Stomach (tissue), 9 donors: Measurements from ENCODE around the gene DNAJC25. TPM values are rescaled to one million over a fixed set of nuclear protein-coding genes. Genes with fewer than 3 reads are reported as not detected.

Experiments used
- DNase-seq, 2 donors: peaks; one replicate each; pipeline versions ENCODE4 v3.0.0 to v3.0.0-alpha.2; 2013 to 2019
- H3K27ac ChIP-seq, 5 donors: fragments of 200-600 bp in 4 of 5; sonication (generic) in 4 of 5; one replicate each; pipeline ENCODE4 v1.5.1; 2013 to 2019; ENCODE audit warnings: mild to moderate bottlenecking in 1 of 5, moderate library complexity in 1 of 5
- H3K27me3 ChIP-seq, 3 donors: fragments of 200-600 bp; sonication (generic); one replicate each; pipeline ENCODE4 v1.5.1; 2017 to 2019; ENCODE audit warnings: mixed run types in 1 of 3
- H3K36me3 ChIP-seq, 4 donors: fragments of 200-600 bp; sonication (generic); 1 replicate in 3 of 4; 2 replicates in 1 of 4; pipeline ENCODE4 v1.5.1; 2016 to 2019
- H3K4me1 ChIP-seq, 4 donors: fragments of 200-600 bp; sonication (generic); one replicate each; pipeline ENCODE4 v1.5.1; 2016 to 2019
- H3K4me3 ChIP-seq, 4 donors: fragments of 200-600 bp; sonication (generic) in 3 of 4; one replicate each; pipeline ENCODE4 v1.5.1; 2016 to 2019; ENCODE audit warnings: mild to moderate bottlenecking in 1 of 4
- H3K9me3 ChIP-seq, 4 donors: fragments of 200-600 bp; sonication (generic); one replicate each; pipeline ENCODE4 v1.5.1; 2016 to 2019
- EP300 ChIP-seq: sonication (generic); formaldehyde crosslinking; IDR thresholded peaks from one replicate; pipeline ENCODE4 v1.6.1; 2017; ENCODE audit warnings: antibody characterized with exemption
- POLR2A ChIP-seq, 4 donors: fragments of 450-650 bp; IDR thresholded peaks; one replicate each; pipeline ENCODE4 v1.6.1; 2016; ENCODE audit warnings: antibody characterized with exemption in 4 of 4, control low read depth in 2 of 4, mild to moderate bottlenecking in 1 of 4, moderate library complexity in 1 of 4
- POLR2AphosphoS5 ChIP-seq, 3 donors: sonication (generic); formaldehyde crosslinking; IDR thresholded peaks; one replicate each; pipeline ENCODE4 v1.6.1; 2016; ENCODE audit warnings: antibody characterized with exemption in 3 of 3
- WGBS, 5 donors: extraction: QIAGEN DNeasy Blood & Tissue Kit in 3 of 5; methylation state at CpG; one replicate each; pipeline versions ENCODE4 v1.1.5 to v1.1.7; 2013 to 2018; 5-methylcytosine and 5-hydroxymethylcytosine counted together
- intact Hi-C: fragments of 100-400 bp; cut with DNase I; formaldehyde crosslinking; loops from one replicate; pipeline ENCODE4 v1.15.1; 2023; ENCODE audit warnings: low total_unique reads
- polyA plus RNA-seq, 3 donors: library from polyadenylated mRNA; stranded (reverse); fragments of 200-250 nt; gene quantifications; one replicate each; pipeline ENCODE4 v1.2.3, GENCODE V29; 2013
- total RNA-seq, 5 donors: library from RNA; depleted of rRNA; stranded (reverse); fragments of >200 nt; gene quantifications; one replicate each; pipeline versions ENCODE4 v1.1.0 to v1.2.3, GENCODE V29; 2014 to 2016
- TF ChIP-seq, protein P1 (sequence below), 7 experiments: fragments of 450-650 bp in 4 of 7; fragments of 200-600 bp in 3 of 7; sonication (generic) in 3 of 7; IDR thresholded peaks; one replicate each; pipeline ENCODE4 v1.5.1; 2016 to 2019; ENCODE audit warnings: antibody characterized with exemption in 7 of 7, control low read depth in 2 of 7, mild to moderate bottlenecking in 1 of 7
- donor health status: healthy with polysubstance abuse.
- donor health status: Bipolar disorder and iron deficiency.
- donor health status: healthy.

The DNAJC25 gene
- total and polyA plus RNA-seq, 8 donors = 1.3 to 44.0 (median 4.7) TPM; not detected in 1

DNA sequence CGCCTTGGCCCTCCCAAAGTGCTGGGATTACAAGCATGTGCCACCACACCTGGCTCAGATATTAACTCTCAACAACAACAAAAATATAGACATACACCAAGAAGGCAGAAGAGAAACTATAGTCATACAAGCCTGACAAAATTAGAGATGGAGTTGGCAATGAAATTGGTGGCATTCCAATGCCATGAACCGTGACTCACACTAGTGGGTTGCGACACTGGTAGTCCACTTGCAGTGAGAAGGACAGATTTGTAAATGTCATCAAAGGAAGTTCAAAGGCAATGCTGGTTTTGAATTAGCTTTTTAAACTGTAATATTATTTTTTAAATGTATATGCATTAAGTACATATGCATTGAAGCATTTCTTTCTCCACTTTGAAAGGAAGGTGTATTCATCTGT, 8.5 kb upstream of the DNAJC25 start:
- Histone ChIP-seq H3K27me3 (peaks cover 0 to 8% (median 0%) of the 10 kb centered on the region in 3 donors), H3K27ac (no peak overlapping the region), H3K4me3 (no peak overlapping the region), H3K4me1 (peaks cover 0 to 13% (median 0%) of the 10 kb centered on the region in 4 donors), H3K9me3 (no peaks in the 10 kb centered on the region), H3K36me3 (no peaks in the 10 kb centered on the region)
- WGBS, 5 donors = 48 to 79% (median 69%) methylated on average over 3 of the region's 3 CpGs
- TF ChIP-seq POLR2AphosphoS5 (IDR thresholded peaks at IDR 0.05) = peak in 1 of 3 donors; percentile 60
- TF ChIP-seq POLR2A (IDR thresholded peaks at IDR 0.05) = no peak
- DNase-seq = peak in 1 of 2 donors; percentile 54
- intact Hi-C loops = no loop called here

- Histone ChIP-seq H3K4me3 (no peak overlapping the region), H3K36me3 (no peaks in the 10 kb centered on the region), H3K27ac (no peak overlapping the region), H3K9me3 (no peaks in the 10 kb centered on the region), H3K27me3 (no peaks in the 10 kb centered on the region), H3K4me1 (peaks cover 8 to 23% (median 15%) of the 10 kb centered on the region in 4 donors)
- peak in 1 of 2 donors; percentile 40 for DNase-seq
- intact Hi-C loops = no loop called here
- no peak for TF ChIP-seq POLR2A (IDR thresholded peaks at IDR 0.05)
- TF ChIP-seq POLR2AphosphoS5 (IDR thresholded peaks at IDR 0.05) = no peak
- TF ChIP-seq, protein P1, sequence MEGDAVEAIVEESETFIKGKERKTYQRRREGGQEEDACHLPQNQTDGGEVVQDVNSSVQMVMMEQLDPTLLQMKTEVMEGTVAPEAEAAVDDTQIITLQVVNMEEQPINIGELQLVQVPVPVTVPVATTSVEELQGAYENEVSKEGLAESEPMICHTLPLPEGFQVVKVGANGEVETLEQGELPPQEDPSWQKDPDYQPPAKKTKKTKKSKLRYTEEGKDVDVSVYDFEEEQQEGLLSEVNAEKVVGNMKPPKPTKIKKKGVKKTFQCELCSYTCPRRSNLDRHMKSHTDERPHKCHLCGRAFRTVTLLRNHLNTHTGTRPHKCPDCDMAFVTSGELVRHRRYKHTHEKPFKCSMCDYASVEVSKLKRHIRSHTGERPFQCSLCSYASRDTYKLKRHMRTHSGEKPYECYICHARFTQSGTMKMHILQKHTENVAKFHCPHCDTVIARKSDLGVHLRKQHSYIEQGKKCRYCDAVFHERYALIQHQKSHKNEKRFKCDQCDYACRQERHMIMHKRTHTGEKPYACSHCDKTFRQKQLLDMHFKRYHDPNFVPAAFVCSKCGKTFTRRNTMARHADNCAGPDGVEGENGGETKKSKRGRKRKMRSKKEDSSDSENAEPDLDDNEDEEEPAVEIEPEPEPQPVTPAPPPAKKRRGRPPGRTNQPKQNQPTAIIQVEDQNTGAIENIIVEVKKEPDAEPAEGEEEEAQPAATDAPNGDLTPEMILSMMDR (IDR thresholded peaks at IDR 0.05) = no peak
- TF ChIP-seq EP300 = no peak
- WGBS, 5 donors = 62 to 66% (median 63%) methylated on average over 7 of the region's 7 CpGs
Measured at GRCh38 chr9:111627260-111627963, 3.7 kb upstream of the DNAJC25 start.

DNA sequence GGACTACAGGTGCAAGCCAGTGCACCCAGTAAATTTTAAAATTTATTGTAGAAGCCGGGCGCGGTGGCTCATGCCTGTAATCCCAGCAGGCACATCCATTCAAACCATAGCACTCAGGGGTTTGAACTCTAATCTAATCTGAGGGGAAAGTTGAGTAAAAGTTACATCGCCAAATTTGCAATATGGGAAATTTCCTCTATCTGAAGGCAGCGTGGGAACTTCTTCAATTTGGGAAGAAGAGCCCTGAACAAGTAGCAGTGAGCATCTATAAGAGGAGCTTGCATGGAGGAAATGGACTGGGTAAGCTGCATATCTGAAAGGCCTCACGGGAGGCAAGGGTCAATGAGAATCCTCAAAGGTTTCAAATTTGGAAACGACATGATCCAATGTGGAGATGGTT, 2.7 kb upstream of the DNAJC25 start:
- no peak for DNase-seq
- WGBS, 5 donors = 80 to 89% (median 86%) methylated on average over 7 of the region's 7 CpGs
- no peak overlapping the region for H3K27ac ChIP-seq
- H3K4me1 ChIP-seq = peaks cover 14 to 26% (median 24%) of the 10 kb centered on the region in 4 donors
- no peaks in the 10 kb centered on the region for H3K36me3 ChIP-seq
- no peaks in the 10 kb centered on the region for H3K27me3 ChIP-seq
- TF ChIP-seq EP300 (no peak), POLR2A (IDR thresholded peaks at IDR 0.05) (no peak), POLR2AphosphoS5 (IDR thresholded peaks at IDR 0.05) (no peak)
- TF ChIP-seq, protein P1 (IDR thresholded peaks at IDR 0.05) = no peak
- intact Hi-C loops = no loop called here
- no peaks in the 10 kb centered on the region for H3K9me3 ChIP-seq
- no peak overlapping the region for H3K4me3 ChIP-seq

GRCh38 chr9:111630182-111630963, 761 bp upstream of the DNAJC25 start:
- DNase-seq = no peak
- Histone ChIP-seq H3K4me1 (peaks cover 14 to 46% (median 37%) of the 10 kb centered on the region in 4 donors), H3K4me3 (peak overlapping the region; percentile 70 to 91 (median 88)), H3K9me3 (no peaks in the 10 kb centered on the region), H3K27me3 (no peaks in the 10 kb centered on the region), H3K27ac (peak overlapping the region; percentile 77 to 96 (median 90)), H3K36me3 (no peaks in the 10 kb centered on the region)
- WGBS, 5 donors = 5 to 11% (median 8%) methylated on average over 15 to 17 of the region's 17 CpGs
- intact Hi-C loops = no loop called here
- TF ChIP-seq, protein P1 (IDR thresholded peaks at IDR 0.05) = no peak
- TF ChIP-seq EP300 (no peak), POLR2AphosphoS5 (IDR thresholded peaks at IDR 0.05) (no peak), POLR2A (IDR thresholded peaks at IDR 0.05) (no peak)
